HFFc6 (cell line): Measurements from ENCODE around the gene TRIM26. TPM values are rescaled to one million over a fixed set of nuclear protein-coding genes. Genes with fewer than 3 reads are reported as not detected.

Source experiments
- DNase-seq: peaks from one replicate; pipeline ENCODE4 v3.0.0-alpha.2; 2018
- H3K27ac Mint-ChIP-seq: 2 replicates; pipeline ENCODE4 v1.8.0; 2020; ENCODE audit warnings: mild to moderate bottlenecking, mixed read lengths
- H3K27me3 Mint-ChIP-seq: 2 replicates; pipeline ENCODE4 v1.8.0; 2021; ENCODE audit warnings: mild to moderate bottlenecking, moderate library complexity, mixed read lengths; ENCODE audit not compliant: insufficient read depth
- H3K36me3 Mint-ChIP-seq: 2 replicates; pipeline ENCODE4 v1.8.0; 2021; ENCODE audit warnings: low read depth, mixed read lengths
- H3K4me1 Mint-ChIP-seq: 2 replicates; pipeline ENCODE4 v1.8.0; 2020; ENCODE audit warnings: low read depth, mixed read lengths
- H3K4me3 Mint-ChIP-seq: 2 replicates; pipeline ENCODE4 v1.8.0; 2020; ENCODE audit warnings: mild to moderate bottlenecking, moderate library complexity, mixed read lengths
- H3K9me3 Mint-ChIP-seq: 2 replicates; pipeline ENCODE4 v1.8.0; 2020; ENCODE audit warnings: mild to moderate bottlenecking, mixed read lengths
- total RNA-seq, 6 experiments: library from RNA; stranded (reverse); fragmentation: NEBNext Ultra II Directional; extraction: Animal tissue kit (Norgen Biotek cat#: 25700); gene quantifications; 2 replicates in 1 of 6; 3 replicates in 5 of 6; pipeline ENCODE4 v1.2.3, GENCODE V29; 2021
- TF ChIP-seq, protein P1 (sequence below): fragments of 200-600 bp; sonication (generic); IDR thresholded peaks from 2 replicates; pipeline ENCODE4 v1.5.0; 2021; ENCODE audit warnings: antibody characterized with exemption, mild to moderate bottlenecking

TRIM26 gene
- total RNA-seq, 6 experiments from 2014 or later, result 29.4 to 34.4 (median 32.2) TPM

DNA sequence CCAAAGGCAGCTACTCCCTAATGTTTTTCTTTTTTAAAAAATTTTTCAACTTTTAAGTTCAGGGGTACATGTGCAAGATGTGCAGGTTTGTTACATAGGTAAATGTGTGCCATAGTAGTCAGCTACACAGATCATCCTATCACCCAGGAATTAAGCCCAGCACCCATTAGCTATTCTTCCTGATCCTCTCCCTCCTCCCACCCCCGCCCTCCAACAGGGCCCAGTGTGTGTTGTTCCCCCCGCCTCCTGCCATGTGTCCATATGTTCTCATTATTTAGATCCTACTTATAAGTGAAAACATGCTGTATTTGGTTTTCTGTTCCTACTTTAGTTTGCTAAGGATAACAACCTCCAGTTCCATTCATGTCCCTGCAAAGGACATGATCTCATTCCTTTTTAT is 37.4 kb downstream of the TRIM26 start:
- Mint-ChIP-seq H3K9me3 (peaks cover 10% of the 10 kb centered on the region; the same call in 1 of the 2 replicates), H3K36me3 (peaks cover 2% of the 10 kb centered on the region), H3K27me3 (peaks cover 57% of the 10 kb centered on the region), H3K27ac (no peak overlapping the region), H3K4me1 (no peaks in the 10 kb centered on the region), H3K4me3 (no peak overlapping the region)
- no peak for DNase-seq
- TF ChIP-seq, protein P1, sequence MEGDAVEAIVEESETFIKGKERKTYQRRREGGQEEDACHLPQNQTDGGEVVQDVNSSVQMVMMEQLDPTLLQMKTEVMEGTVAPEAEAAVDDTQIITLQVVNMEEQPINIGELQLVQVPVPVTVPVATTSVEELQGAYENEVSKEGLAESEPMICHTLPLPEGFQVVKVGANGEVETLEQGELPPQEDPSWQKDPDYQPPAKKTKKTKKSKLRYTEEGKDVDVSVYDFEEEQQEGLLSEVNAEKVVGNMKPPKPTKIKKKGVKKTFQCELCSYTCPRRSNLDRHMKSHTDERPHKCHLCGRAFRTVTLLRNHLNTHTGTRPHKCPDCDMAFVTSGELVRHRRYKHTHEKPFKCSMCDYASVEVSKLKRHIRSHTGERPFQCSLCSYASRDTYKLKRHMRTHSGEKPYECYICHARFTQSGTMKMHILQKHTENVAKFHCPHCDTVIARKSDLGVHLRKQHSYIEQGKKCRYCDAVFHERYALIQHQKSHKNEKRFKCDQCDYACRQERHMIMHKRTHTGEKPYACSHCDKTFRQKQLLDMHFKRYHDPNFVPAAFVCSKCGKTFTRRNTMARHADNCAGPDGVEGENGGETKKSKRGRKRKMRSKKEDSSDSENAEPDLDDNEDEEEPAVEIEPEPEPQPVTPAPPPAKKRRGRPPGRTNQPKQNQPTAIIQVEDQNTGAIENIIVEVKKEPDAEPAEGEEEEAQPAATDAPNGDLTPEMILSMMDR, result no peak

DNA sequence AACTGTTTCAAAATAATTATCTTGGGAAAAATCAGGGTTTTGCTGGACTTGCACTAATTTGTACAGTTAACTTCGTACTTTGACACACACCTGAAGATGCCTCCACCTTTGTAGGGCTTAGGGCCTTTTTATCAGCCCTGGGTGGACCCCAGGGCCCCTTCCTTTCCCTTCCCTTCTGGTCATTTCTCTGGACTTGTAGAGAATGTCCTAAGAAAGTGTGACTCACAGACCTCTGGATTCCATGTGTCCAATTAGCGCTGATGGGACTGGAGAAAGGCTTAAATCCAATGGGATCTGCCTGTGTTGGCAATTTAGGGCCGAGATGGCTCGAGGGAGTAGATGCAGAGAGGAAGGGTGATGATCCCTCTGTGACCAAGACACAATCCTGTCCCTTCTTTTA is 40.5 kb downstream of the TRIM26 start:
- DNase-seq, result peak; percentile 22
- TF ChIP-seq, protein P1, result no peak
- no peaks in the 10 kb centered on the region for H3K36me3 Mint-ChIP-seq
- no peaks in the 10 kb centered on the region for H3K4me1 Mint-ChIP-seq
- no peaks in the 10 kb centered on the region for H3K9me3 Mint-ChIP-seq
- peaks cover 58% of the 10 kb centered on the region for H3K27me3 Mint-ChIP-seq
- H3K4me3 Mint-ChIP-seq, result no peak overlapping the region
- no peak overlapping the region for H3K27ac Mint-ChIP-seq

DNA sequence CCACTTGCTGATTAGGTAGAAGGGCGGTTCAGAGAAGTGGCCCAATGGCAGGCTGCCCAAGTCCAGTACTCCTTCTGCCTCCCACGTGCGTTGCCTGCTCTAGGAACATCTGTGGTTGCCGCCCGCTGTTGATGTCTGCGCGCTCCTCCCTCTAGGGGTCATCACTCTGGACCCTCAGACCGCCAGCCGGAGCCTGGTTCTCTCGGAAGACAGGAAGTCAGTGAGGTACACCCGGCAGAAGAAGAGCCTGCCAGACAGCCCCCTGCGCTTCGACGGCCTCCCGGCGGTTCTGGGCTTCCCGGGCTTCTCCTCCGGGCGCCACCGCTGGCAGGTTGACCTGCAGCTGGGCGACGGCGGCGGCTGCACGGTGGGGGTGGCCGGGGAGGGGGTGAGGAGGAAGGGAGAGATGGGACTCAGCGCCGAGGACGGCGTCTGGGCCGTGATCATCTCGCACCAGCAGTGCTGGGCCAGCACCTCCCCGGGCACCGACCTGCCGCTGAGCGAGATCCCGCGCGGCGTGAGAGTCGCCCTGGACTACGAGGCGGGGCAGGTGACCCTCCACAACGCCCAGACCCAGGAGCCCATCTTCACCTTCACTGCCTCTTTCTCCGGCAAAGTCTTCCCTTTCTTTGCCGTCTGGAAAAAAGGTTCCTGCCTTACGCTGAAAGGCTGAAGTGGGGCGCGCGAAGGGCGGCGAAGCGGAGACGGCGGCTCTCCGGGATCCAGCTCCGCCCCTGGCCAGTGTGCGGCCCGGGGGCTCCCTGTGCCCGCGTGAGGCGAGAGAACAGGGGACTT is 41.3 kb downstream of the TRIM26 start:
- Mint-ChIP-seq H3K27ac (no peak overlapping the region), H3K27me3 (peaks cover 54% of the 10 kb centered on the region), H3K9me3 (no peaks in the 10 kb centered on the region), H3K4me1 (no peaks in the 10 kb centered on the region), H3K4me3 (no peak overlapping the region), H3K36me3 (no peaks in the 10 kb centered on the region)
- DNase-seq, result no peak
- TF ChIP-seq, protein P1, result peak; percentile 10; the same call in 1 of the 2 replicates

DNA sequence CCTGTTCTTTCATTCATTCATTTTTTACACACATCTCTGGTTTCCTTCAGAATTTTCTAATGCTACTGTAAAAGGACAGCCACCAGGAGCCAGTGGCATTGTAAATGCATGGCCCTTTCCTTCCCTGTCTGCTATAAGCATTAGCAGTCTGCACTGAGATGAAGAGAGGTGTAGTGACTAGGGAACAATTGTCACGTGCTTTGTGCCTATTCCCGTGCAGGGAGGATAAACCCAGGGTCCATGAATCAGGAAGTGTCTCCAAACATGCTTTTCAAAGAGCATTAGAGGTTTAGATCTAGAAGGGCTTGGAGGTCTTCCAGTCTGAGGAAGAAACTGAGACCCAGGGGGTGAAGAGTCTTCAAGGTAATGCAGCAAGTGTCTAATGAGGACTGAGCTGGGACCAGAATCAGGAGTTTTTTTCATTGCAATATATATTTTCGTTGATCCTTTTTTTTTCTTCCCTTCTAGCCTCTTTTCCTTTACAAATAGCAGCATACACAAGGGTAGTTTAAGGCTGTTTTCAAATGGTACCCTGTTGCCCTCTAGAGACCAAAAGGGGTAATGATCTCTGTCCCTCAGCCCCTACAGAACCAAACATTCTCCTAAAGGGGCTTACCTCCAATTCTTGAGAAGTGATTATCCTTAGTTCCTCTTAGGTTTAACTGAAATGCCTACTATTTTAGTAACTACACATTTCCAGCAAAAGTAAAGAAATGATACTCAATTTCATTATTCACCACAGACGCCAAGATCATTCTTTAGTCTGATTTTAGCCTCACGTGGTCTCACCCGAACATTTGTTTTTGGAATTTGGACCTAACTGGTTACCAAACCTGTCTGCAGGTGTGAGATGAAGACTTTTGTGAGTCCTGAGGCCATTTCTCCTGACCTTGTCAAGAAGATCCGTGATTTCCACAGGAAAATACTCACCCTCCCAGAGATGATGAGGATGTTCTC is 43.3 kb downstream of the TRIM26 start:
- DNase-seq, result peak; percentile 36
- TF ChIP-seq, protein P1, result peak; percentile 80
- no peak overlapping the region for H3K27ac Mint-ChIP-seq
- peaks cover 50% of the 10 kb centered on the region for H3K27me3 Mint-ChIP-seq
- no peaks in the 10 kb centered on the region for H3K36me3 Mint-ChIP-seq
- no peaks in the 10 kb centered on the region for H3K4me1 Mint-ChIP-seq
- H3K9me3 Mint-ChIP-seq, result no peaks in the 10 kb centered on the region
- no peak overlapping the region for H3K4me3 Mint-ChIP-seq

DNA sequence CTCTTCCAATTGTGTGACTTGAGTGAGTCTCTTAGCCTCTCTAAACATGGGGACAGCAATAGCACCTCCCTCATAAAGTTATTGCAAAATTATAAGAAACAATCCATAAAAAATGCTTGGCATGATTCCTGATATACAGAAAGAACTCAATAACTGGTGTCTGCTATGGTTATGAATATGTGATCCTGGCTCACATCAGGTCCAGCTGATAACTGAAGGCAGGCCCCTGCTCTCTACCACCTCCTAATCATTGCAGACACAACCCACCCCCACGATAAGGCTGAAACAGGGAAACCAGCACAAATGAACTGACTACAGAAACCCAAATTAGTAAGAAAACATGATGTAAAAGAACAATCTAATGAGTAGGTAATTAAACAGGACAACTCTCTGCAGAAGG is 44.5 kb downstream of the TRIM26 start:
- Mint-ChIP-seq H3K27ac (no peak overlapping the region), H3K4me1 (no peaks in the 10 kb centered on the region), H3K9me3 (no peaks in the 10 kb centered on the region), H3K4me3 (no peak overlapping the region), H3K27me3 (peaks cover 41% of the 10 kb centered on the region), H3K36me3 (no peaks in the 10 kb centered on the region)
- TF ChIP-seq, protein P1, result no peak
- no peak for DNase-seq
